ENCODE results near the gene NAV3.

DNA sequence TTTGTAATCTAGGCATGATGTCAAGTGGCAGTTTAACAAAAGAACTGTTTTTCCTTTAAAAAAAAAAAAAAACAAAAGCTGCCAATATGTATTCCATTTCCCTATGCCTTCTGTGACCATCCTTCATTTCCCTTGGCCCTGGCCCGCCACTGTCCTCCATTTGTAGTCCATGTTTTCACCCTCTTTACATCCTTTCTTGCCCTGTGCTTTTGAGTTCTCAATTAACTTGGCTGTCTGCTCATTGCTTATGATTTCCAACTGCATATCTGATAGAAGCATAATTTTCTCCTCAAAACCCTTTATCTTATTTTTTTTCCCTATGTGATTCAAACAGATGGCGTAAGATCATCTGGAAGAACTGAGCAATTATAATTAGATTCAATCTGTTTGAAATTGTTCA, 297.5 kb downstream of the NAV3 start:
- TF ChIP-seq, protein P1, sequence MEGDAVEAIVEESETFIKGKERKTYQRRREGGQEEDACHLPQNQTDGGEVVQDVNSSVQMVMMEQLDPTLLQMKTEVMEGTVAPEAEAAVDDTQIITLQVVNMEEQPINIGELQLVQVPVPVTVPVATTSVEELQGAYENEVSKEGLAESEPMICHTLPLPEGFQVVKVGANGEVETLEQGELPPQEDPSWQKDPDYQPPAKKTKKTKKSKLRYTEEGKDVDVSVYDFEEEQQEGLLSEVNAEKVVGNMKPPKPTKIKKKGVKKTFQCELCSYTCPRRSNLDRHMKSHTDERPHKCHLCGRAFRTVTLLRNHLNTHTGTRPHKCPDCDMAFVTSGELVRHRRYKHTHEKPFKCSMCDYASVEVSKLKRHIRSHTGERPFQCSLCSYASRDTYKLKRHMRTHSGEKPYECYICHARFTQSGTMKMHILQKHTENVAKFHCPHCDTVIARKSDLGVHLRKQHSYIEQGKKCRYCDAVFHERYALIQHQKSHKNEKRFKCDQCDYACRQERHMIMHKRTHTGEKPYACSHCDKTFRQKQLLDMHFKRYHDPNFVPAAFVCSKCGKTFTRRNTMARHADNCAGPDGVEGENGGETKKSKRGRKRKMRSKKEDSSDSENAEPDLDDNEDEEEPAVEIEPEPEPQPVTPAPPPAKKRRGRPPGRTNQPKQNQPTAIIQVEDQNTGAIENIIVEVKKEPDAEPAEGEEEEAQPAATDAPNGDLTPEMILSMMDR (IDR thresholded peaks at IDR 0.05): no peak
- TF ChIP-seq POLR2A (IDR thresholded peaks at IDR 0.05): no peak
